ENCODE measurements around the gene PLEKHJ1.

DNA sequence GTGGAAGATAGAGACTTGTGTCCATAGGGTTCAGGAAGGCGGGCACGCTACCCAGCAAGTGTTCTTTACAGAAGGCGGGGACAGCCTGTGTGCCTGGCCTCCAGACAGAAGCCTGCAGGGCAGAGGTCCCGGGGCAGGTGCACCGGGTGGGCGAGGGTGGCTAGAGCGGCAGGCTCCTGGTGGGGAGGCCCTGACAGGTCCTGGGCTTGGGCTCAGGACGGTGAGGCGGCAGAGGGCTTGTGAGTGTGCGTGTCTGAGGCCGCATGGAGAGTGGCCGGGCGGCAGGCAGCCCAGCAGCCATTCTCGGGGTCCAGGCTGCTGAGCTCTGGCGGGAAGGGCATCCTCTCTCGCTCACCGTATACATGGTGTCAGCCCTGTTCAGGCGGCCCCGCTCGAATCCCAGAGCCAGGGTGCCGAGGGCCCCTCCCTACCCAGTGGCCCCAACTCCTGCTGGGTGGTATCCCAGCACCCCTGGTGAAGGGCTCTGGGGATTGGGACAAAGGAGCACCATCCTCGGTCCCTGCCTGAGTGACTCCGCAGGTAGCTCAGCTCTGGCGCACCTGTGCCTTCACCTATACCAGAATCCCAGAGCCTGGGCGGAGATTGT lies 10.0 kb upstream of the PLEKHJ1 start:
- no peak for TF ChIP-seq TP53 (CRISPR knock-in tag; IDR thresholded peaks at IDR 0.05)
- TF ChIP-seq, protein P1, sequence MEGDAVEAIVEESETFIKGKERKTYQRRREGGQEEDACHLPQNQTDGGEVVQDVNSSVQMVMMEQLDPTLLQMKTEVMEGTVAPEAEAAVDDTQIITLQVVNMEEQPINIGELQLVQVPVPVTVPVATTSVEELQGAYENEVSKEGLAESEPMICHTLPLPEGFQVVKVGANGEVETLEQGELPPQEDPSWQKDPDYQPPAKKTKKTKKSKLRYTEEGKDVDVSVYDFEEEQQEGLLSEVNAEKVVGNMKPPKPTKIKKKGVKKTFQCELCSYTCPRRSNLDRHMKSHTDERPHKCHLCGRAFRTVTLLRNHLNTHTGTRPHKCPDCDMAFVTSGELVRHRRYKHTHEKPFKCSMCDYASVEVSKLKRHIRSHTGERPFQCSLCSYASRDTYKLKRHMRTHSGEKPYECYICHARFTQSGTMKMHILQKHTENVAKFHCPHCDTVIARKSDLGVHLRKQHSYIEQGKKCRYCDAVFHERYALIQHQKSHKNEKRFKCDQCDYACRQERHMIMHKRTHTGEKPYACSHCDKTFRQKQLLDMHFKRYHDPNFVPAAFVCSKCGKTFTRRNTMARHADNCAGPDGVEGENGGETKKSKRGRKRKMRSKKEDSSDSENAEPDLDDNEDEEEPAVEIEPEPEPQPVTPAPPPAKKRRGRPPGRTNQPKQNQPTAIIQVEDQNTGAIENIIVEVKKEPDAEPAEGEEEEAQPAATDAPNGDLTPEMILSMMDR (IDR thresholded peaks at IDR 0.05) = no peak
- TF ChIP-seq, protein P2, sequence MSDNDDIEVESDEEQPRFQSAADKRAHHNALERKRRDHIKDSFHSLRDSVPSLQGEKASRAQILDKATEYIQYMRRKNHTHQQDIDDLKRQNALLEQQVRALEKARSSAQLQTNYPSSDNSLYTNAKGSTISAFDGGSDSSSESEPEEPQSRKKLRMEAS (CRISPR knock-in tag; IDR thresholded peaks at IDR 0.05) = no peak
- no peak for TF ChIP-seq TEAD1 (CRISPR knock-in tag; IDR thresholded peaks at IDR 0.05)
- no peak for TF ChIP-seq SMAD3 (CRISPR knock-in tag; IDR thresholded peaks at IDR 0.05; ENCODE audit: borderline replicate concordance)
- TF ChIP-seq, protein P3, sequence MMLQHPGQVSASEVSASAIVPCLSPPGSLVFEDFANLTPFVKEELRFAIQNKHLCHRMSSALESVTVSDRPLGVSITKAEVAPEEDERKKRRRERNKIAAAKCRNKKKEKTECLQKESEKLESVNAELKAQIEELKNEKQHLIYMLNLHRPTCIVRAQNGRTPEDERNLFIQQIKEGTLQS (CRISPR knock-in tag; conservative IDR thresholded peaks at IDR 0.05) = no peak
- no peak for TF ChIP-seq ATF1 (CRISPR knock-in tag; IDR thresholded peaks at IDR 0.05)
- no peak for TF ChIP-seq FOXJ3 (CRISPR knock-in tag; IDR thresholded peaks at IDR 0.05; ENCODE audit: borderline replicate concordance)
- TF ChIP-seq, protein P4, sequence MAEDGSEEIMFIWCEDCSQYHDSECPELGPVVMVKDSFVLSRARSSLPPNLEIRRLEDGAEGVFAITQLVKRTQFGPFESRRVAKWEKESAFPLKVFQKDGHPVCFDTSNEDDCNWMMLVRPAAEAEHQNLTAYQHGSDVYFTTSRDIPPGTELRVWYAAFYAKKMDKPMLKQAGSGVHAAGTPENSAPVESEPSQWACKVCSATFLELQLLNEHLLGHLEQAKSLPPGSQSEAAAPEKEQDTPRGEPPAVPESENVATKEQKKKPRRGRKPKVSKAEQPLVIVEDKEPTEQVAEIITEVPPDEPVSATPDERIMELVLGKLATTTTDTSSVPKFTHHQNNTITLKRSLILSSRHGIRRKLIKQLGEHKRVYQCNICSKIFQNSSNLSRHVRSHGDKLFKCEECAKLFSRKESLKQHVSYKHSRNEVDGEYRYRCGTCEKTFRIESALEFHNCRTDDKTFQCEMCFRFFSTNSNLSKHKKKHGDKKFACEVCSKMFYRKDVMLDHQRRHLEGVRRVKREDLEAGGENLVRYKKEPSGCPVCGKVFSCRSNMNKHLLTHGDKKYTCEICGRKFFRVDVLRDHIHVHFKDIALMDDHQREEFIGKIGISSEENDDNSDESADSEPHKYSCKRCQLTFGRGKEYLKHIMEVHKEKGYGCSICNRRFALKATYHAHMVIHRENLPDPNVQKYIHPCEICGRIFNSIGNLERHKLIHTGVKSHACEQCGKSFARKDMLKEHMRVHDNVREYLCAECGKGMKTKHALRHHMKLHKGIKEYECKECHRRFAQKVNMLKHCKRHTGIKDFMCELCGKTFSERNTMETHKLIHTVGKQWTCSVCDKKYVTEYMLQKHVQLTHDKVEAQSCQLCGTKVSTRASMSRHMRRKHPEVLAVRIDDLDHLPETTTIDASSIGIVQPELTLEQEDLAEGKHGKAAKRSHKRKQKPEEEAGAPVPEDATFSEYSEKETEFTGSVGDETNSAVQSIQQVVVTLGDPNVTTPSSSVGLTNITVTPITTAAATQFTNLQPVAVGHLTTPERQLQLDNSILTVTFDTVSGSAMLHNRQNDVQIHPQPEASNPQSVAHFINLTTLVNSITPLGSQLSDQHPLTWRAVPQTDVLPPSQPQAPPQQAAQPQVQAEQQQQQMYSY (CRISPR knock-in tag; IDR thresholded peaks at IDR 0.05) = no peak

Data from WTC11 (cell line).